HepG2 (cell line): ENCODE measurements around the gene VPS11. TPM values are rescaled to one million over a fixed set of nuclear protein-coding genes. Genes with fewer than 3 reads are reported as not detected.
A peak's percentile ranks its signal among the peaks of the same experiment; 100 is the strongest.

Experiments used
- CBX5 ChIP-seq: sonication (generic); formaldehyde crosslinking; IDR thresholded peaks from 2 replicates; pipeline ENCODE4 v1.4.0; 2020; ENCODE audit warnings: missing genetic modification reagents, borderline replicate concordance
- DNMT3B ChIP-seq: conservative IDR thresholded peaks from 2 replicates; pipeline ENCODE4 v1.6.1; 2016; ENCODE audit warnings: missing biosample characterization, control low read depth
- PLRG1 ChIP-seq: fragments of 450-650 bp; conservative IDR thresholded peaks from 2 replicates; pipeline ENCODE4 v1.6.1; 2016
- PRDM10 ChIP-seq: sonication (generic); formaldehyde crosslinking; IDR thresholded peaks from 2 replicates; pipeline ENCODE4 v1.4.0; 2020; ENCODE audit warnings: low read depth, missing genetic modification reagents
- SOX13 ChIP-seq, 3 experiments: fragments of 450-650 bp in 1 of 3; sonication (generic) in 1 of 3; formaldehyde crosslinking in 1 of 3; IDR thresholded peaks in 2 of 3; conservative IDR thresholded peaks in 1 of 3; 2 replicates each; pipeline versions ENCODE4 v1.5.0 to v1.6.1; 2016 to 2020; ENCODE audit warnings: antibody characterized with exemption in 1 of 3, mild to moderate bottlenecking in 1 of 3, missing compliant biosample characterization in 1 of 3, missing genetic modification reagents in 1 of 3, moderate library complexity in 1 of 3
- SP4 ChIP-seq: sonication (generic); formaldehyde crosslinking; IDR thresholded peaks from 2 replicates; pipeline ENCODE4 v1.8.1; 2023; ENCODE audit warnings: mild to moderate bottlenecking, missing genetic modification reagents
- TFE3 ChIP-seq: IDR thresholded peaks from 2 replicates; pipeline ENCODE4 v1.6.1; 2016
- ZNF235 ChIP-seq: sonication (generic); formaldehyde crosslinking; IDR thresholded peaks from 2 replicates; pipeline ENCODE4 v1.8.1; 2023; ENCODE audit warnings: mild to moderate bottlenecking, missing genetic modification reagents, borderline replicate concordance
- ZNF282 ChIP-seq: fragments of 450-650 bp; IDR thresholded peaks from 2 replicates; pipeline ENCODE4 v1.6.1; 2018; ENCODE audit not compliant: partially characterized antibody
- ZNF512B ChIP-seq: sonication (generic); formaldehyde crosslinking; IDR thresholded peaks from 2 replicates; pipeline ENCODE4 v1.5.1; 2020; ENCODE audit warnings: missing genetic modification reagents, mild to moderate bottlenecking, borderline replicate concordance
- ZNF605 ChIP-seq: sonication (generic); formaldehyde crosslinking; IDR thresholded peaks from 2 replicates; pipeline ENCODE4 v1.8.0; 2022; ENCODE audit warnings: mild to moderate bottlenecking, missing genetic modification reagents
- ZNF777 ChIP-seq: sonication (generic); formaldehyde crosslinking; IDR thresholded peaks from 2 replicates; pipeline ENCODE4 v1.4.0; 2020; ENCODE audit warnings: missing genetic modification reagents
- polyA plus RNA-seq, 8 experiments: library from polyadenylated mRNA; depleted of rRNA in 3 of 8; stranded (reverse) in 7 of 8; unstranded in 1 of 8; fragments of >200 nt; fragmentation: Illumina TruSeq in 4 of 8; extraction: Trizol in 4 of 8; gene quantifications; 2 replicates each; pipeline versions ENCODE4 v1.2.1 to v1.2.3, GENCODE V29; 2011 to 2016; ENCODE audit warnings: low read depth in 4 of 8, missing spikeins in 1 of 8, mixed read lengths in 1 of 8; ENCODE audit not compliant: insufficient read depth in 1 of 8
- total RNA-seq, 5 experiments: library from RNA; depleted of rRNA; stranded (reverse); fragments of >200 nt; fragmentation: Illumina TruSeq; extraction: Trizol; gene quantifications; 2 replicates each; pipeline ENCODE4 v1.2.3, GENCODE V29; 2016; ENCODE audit warnings: low read depth in 1 of 5
- TF ChIP-seq, protein P1 (sequence below): sonication (generic); formaldehyde crosslinking; IDR thresholded peaks from 2 replicates; pipeline ENCODE4 v1.4.0; 2020; ENCODE audit warnings: missing genetic modification reagents
- TF ChIP-seq, protein P2 (sequence below): sonication (generic); formaldehyde crosslinking; IDR thresholded peaks from 2 replicates; pipeline ENCODE4 v1.9.0; 2022; ENCODE audit warnings: low read depth, missing genetic modification reagents

Gene VPS11
- total and polyA plus RNA-seq, 2 of the 13 experiments (the other 11 are each of a cell fraction or from before 2014, with no cell fraction given): 13.7 to 21.6 TPM

- peak; percentile 94; the same call in 1 of the 2 replicates for TF ChIP-seq ZNF235 (CRISPR knock-in tag)
- TF ChIP-seq TFE3 (CRISPR knock-in tag): peak; percentile 49
- TF ChIP-seq, protein P1, sequence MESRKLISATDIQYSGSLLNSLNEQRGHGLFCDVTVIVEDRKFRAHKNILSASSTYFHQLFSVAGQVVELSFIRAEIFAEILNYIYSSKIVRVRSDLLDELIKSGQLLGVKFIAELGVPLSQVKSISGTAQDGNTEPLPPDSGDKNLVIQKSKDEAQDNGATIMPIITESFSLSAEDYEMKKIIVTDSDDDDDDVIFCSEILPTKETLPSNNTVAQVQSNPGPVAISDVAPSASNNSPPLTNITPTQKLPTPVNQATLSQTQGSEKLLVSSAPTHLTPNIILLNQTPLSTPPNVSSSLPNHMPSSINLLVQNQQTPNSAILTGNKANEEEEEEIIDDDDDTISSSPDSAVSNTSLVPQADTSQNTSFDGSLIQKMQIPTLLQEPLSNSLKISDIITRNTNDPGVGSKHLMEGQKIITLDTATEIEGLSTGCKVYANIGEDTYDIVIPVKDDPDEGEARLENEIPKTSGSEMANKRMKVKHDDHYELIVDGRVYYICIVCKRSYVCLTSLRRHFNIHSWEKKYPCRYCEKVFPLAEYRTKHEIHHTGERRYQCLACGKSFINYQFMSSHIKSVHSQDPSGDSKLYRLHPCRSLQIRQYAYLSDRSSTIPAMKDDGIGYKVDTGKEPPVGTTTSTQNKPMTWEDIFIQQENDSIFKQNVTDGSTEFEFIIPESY (CRISPR knock-in tag): 0 out of 2 replicates have a peak, but pooled peaks have one; percentile 9
- TF ChIP-seq ZNF282: no peak
- TF ChIP-seq ZNF777 (CRISPR knock-in tag): no peak
- no peak for TF ChIP-seq ZNF512B (CRISPR knock-in tag)
- TF ChIP-seq PRDM10 (CRISPR knock-in tag): peak; percentile 29; the same call in 1 of the 2 replicates
- TF ChIP-seq PLRG1: no peak
- no peak for TF ChIP-seq CBX5 (CRISPR knock-in tag)
- TF ChIP-seq, protein P2, sequence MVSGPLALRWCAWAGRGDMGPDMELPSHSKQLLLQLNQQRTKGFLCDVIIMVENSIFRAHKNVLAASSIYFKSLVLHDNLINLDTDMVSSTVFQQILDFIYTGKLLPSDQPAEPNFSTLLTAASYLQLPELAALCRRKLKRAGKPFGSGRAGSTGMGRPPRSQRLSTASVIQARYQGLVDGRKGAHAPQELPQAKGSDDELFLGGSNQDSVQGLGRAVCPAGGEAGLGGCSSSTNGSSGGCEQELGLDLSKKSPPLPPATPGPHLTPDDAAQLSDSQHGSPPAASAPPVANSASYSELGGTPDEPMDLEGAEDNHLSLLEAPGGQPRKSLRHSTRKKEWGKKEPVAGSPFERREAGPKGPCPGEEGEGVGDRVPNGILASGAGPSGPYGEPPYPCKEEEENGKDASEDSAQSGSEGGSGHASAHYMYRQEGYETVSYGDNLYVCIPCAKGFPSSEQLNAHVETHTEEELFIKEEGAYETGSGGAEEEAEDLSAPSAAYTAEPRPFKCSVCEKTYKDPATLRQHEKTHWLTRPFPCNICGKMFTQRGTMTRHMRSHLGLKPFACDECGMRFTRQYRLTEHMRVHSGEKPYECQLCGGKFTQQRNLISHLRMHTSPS: no peak
- 0 out of 2 replicates have a peak, but pooled peaks have one; percentile 61 for TF ChIP-seq DNMT3B (CRISPR knock-in tag)
- no peak for TF ChIP-seq SOX13 (IDR thresholded peaks at IDR 0.05)
- TF ChIP-seq SOX13 (CRISPR knock-in tag; conservative IDR thresholded peaks at IDR 0.05 in 1 of 2, IDR thresholded peaks at IDR 0.05 in 1 of 2): peak in 1 of 2 experiments; percentile 9; a peak in 1 of 4 replicates
- peak; percentile 72; the same call in 1 of the 2 replicates for TF ChIP-seq SP4 (CRISPR knock-in tag)
- peak; percentile 80; the same call in 1 of the 2 replicates for TF ChIP-seq ZNF605 (CRISPR knock-in tag)
Measured at GRCh38 chr11:119084663-119085436, 17.2 kb downstream of the VPS11 start, which contains the start of gene HMBS (continued).
